GM18861 (cell line): ENCODE results near the gene NR5A1.

ENCODE experiments used
- ATAC-seq: cut with Tn5 transposase; IDR thresholded peaks from one replicate; pipeline ENCODE4 v1.9.1; 2021; ENCODE audit not compliant: unreplicated experiment

NR5A1 gene

GRCh38 chr9:124500028-124500795, 7.0 kb downstream of the NR5A1 start:
- ATAC-seq, result no peak

- ATAC-seq, result no peak
Measured at GRCh38 chr9:124499216-124499615, 8.0 kb downstream of the NR5A1 start.

GRCh38 chr9:124498499-124499146, 8.6 kb downstream of the NR5A1 start:
- no peak for ATAC-seq

GRCh38 chr9:124498040-124498439, 9.2 kb downstream of the NR5A1 start:
- ATAC-seq, result no peak

GRCh38 chr9:124497441-124497840, 9.8 kb downstream of the NR5A1 start:
- ATAC-seq, result no peak

GRCh38 chr9:124496463-124496862, 10.7 kb downstream of the NR5A1 start:
- no peak for ATAC-seq

- no peak for ATAC-seq
Measured at GRCh38 chr9:124496075-124496449, 11.1 kb downstream of the NR5A1 start.

GRCh38 chr9:124495126-124496074, 11.8 kb downstream of the NR5A1 start:
- ATAC-seq, result no peak

GRCh38 chr9:124493794-124494479, 13.3 kb downstream of the NR5A1 start:
- no peak for ATAC-seq

- ATAC-seq, result no peak
Measured at GRCh38 chr9:124493218-124493617, 14.0 kb downstream of the NR5A1 start.

- no peak for ATAC-seq
Measured at GRCh38 chr9:124492818-124493217, 14.4 kb downstream of the NR5A1 start.

GRCh38 chr9:124491049-124491975, 15.9 kb downstream of the NR5A1 start:
- no peak for ATAC-seq

GRCh38 chr9:124490004-124490403, 17.2 kb downstream of the NR5A1 start:
- no peak for ATAC-seq

GRCh38 chr9:124489222-124489621, 18.0 kb downstream of the NR5A1 start:
- no peak for ATAC-seq

GRCh38 chr9:124488641-124489210, 18.5 kb downstream of the NR5A1 start:
- ATAC-seq, result no peak

GRCh38 chr9:124487260-124488182, 19.7 kb downstream of the NR5A1 start:
- ATAC-seq, result no peak

- no peak for ATAC-seq
Measured at GRCh38 chr9:124486778-124487259, 20.4 kb downstream of the NR5A1 start.

GRCh38 chr9:124485936-124486335, 21.3 kb downstream of the NR5A1 start:
- no peak for ATAC-seq
